HG03521 (cell line): Measurements from ENCODE around the gene DACT1.

Experiments used
- ATAC-seq: cut with Tn5 transposase; IDR thresholded peaks from one replicate; pipeline ENCODE4 v1.9.1; 2021; ENCODE audit warnings: mild to moderate bottlenecking, moderate library complexity; ENCODE audit not compliant: unreplicated experiment

Gene DACT1

GRCh38 chr14:58635091-58635830 lies 2.5 kb upstream of the DACT1 start:
- no peak for ATAC-seq

DNA sequence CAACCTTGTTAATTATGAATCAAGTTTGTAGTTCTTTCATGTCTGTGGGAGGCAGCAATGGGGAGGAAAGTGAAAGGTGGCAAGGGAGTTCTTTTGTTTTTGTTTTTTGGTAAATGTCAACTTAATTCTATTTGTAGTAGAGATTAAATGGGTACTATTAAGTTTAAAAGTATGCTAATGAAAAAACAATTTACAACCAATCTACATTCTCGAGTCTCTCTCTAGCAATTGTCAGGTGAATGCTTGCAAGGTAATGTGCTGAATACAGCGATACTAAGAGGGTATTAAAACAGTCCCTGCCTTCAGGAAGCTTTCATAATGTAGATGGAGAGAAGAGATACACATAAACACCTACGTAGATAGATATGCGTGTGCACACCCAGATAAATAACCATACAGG lies 1.6 kb upstream of the DACT1 start:
- ATAC-seq: no peak

DNA sequence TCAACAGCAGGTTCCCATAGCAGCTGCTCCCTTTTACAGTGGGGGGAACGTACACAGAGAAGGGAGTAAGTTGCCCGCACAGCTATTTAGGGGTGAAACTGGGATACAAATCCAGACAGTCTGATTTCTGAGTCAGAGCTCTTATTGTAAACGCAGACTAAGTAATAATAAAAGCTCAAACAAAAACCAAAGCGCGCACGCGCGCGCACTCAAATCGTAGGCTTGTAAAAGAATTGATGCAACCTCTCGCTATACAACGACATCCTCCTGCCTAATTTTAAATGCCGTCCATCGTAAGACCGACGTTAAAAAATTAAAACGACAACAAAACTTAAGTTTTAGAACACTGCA lies 747 bp upstream of the DACT1 start:
- peak; percentile 2 for ATAC-seq

GRCh38 chr14:58638231-58639197 lies 752 bp downstream of the DACT1 start:
- ATAC-seq: peak; percentile 28

- ATAC-seq: no peak
Measured at GRCh38 chr14:58639198-58639565, 1.4 kb downstream of the DACT1 start.

GRCh38 chr14:58639842-58640484 lies 2.2 kb downstream of the DACT1 start:
- ATAC-seq: no peak

DNA sequence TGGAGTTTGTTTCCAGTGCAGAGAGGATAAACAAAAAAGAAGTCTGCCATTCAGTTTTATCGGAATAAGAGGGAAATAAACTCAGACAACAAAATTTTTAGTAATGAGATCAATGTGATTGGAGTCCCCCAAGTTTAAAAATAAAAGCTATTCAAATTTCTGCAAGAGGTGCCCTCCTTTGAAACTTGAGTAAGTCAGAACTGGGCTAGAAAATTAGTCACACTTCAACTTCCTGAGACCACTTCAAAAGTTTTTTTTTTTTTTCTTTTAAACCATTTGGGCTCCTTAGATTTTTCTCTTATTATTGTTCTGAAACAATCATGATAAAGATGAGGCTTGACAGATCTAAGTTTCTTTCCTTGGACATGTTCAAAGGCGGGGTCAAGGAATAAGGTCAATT lies 3.2 kb downstream of the DACT1 start:
- no peak for ATAC-seq

DNA sequence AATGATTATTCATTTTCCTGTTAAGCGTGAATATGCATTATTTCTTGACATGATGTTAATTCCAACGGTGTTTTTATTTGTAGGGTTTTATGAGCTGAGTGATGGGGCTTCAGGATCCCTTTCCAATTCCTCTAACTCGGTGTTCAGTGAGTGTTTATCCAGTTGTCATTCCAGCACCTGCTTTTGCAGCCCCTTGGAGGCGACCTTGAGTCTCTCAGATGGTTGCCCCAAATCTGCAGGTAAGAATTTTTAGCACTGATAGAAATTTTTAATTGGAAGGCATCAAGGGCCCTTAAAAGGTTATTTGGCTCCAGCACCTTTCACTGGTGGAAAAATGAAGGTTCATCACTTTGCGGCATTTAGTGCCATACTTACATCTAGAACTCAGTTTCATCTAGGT lies 3.7 kb downstream of the DACT1 start:
- ATAC-seq: no peak

DNA sequence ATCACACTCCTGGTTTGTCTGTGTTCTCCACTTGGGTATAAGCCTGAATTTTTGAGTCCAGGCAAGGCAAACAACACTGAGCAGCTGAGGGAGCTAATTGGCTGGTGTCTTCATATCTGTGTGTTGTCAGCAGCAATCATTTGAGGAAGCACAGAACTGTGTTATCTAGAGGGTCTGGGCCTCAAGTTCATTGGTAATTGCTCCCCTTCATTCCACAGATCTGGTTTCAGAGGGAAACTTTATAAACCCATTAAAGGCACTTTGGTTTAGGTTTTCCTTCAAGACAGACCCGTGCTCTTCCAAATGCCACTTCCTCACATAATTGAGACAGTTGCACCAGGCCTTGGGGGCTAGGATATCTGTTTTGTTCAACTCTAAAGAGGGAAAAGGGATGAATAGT lies 5.6 kb downstream of the DACT1 start:
- no peak for ATAC-seq

DNA sequence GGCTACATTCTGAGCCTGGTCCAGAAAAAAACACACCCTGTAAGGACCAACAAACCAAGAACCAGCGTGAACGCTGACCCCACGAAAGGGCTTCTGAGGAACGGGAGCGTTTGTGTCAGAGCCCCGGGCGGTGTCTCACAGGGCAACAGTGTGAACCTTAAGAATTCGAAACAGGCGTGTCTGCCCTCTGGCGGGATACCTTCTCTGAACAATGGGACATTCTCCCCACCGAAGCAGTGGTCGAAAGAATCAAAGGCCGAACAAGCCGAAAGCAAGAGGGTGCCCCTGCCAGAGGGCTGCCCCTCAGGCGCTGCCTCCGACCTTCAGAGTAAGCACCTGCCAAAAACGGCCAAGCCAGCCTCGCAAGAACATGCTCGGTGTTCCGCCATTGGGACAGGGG lies 7.9 kb downstream of the DACT1 start:
- ATAC-seq: no peak

DNA sequence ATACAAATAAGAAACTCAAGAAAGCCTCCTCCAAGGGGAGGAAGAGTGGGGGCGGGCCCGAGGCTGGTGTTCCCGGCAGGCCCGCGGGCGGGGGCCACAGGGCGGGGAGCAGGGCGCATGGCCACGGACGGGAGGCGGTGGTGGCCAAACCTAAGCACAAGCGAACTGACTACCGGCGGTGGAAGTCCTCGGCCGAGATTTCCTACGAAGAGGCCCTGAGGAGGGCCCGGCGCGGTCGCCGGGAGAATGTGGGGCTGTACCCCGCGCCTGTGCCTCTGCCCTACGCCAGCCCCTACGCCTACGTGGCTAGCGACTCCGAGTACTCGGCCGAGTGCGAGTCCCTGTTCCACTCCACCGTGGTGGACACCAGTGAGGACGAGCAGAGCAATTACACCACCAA lies 8.7 kb downstream of the DACT1 start:
- no peak for ATAC-seq

DNA sequence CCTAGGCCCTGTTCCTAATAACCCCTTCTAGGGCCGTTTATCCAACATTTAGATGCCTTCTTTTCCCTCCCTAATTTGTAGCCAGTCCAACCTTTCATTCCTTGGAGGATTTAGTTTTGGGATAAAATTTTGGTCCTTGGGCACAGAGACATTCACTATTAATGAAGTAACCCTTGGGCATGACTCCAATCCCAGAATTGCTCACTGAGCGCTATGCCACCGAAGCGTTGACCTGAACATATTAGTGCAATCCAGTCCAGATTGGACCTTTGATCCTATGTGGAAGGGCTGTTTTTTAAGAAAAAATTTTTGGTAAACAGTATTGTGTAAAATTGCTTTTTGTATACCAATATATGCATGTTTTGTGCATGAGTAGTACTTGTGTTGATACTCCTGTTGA lies 10.0 kb downstream of the DACT1 start:
- no peak for ATAC-seq

DNA sequence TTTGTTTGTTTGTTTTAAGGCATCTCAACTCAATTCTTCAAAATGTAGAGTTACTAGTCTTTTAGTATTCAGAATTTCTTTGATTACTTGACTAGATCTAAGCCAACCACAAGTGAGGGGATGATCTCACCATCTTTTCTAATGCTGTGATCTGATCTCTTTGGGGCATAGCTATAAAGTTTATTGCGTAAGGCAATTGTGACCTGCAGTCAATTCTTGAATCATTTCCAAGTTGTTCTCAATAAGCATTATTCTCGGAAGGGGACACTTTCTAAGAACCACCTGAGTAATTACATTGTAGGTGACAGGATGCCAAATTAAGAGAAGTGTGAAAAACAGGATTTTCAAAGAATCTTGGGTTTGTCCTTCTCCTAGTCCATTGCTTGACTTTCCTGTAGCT lies 13.1 kb downstream of the DACT1 start:
- no peak for ATAC-seq

GRCh38 chr14:58656671-58657411 lies 19.1 kb downstream of the DACT1 start:
- no peak for ATAC-seq

DNA sequence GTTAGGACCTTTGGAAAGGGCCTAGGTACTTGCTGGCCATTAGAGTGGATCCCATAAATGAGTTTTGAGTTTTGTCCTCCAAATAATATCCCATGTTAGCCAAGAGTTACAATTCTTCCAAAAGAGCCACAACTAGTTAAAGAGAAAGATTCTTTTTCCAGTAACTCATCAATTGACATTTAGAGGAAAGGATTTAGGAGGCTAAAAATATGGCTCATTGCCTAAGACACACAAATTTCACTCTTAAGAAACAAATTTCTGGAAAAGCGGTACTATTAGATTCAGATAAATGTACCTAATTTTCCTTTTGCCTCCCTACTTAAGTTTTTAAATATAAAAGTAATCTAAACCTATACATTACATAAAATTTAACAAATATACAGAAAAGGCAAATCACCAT lies 21.3 kb downstream of the DACT1 start:
- ATAC-seq: no peak

DNA sequence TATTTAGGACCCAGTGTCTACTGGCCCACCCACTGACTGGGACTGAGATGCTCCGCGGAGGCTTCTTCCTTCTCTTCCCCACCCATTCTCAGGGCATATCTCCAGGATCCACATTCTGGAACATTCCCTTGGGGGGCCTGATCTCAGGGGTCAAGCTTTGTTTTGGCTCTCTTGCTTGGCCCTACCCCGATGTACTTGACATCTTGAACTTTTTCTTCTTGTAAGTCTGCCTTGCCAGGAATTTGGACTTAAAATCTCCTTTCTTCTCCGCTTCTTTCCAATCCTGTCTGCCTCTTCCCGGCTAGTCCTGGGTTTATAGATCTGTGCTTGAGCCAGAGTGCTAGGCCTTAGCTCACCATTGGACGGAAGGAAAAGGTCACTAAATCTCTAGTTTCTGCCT lies 22.1 kb downstream of the DACT1 start:
- no peak for ATAC-seq

GRCh38 chr14:58660407-58660806 lies 22.6 kb downstream of the DACT1 start:
- no peak for ATAC-seq

DNA sequence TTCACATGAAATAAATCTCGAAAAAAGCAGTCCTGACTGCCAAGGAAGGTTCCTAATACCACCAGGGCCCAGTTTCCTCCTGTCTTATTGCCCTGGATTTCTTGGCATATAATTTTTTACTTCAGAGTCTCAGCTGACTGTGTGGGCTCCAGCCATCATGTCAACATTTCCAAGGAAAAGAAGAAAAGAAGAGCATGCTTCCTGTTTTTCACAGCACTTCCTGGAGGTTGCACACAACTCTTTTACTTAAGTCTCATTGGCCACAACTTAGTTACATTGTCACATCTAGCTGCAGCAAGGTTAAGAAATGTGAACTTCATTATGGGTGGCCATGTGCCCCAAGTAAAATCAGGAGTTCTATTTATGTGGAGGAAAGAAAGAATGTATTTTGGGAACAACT lies 24.3 kb downstream of the DACT1 start:
- no peak for ATAC-seq

GRCh38 chr14:58662759-58663158 lies 25.0 kb downstream of the DACT1 start:
- ATAC-seq: no peak

GRCh38 chr14:58663494-58664111 lies 25.8 kb downstream of the DACT1 start:
- ATAC-seq: no peak
